Type B pancreatic cell (in vitro differentiated cells): ENCODE measurements around the gene ARHGEF1. TPM values are rescaled to one million over a fixed set of nuclear protein-coding genes. Genes with fewer than 3 reads are reported as not detected.
A peak's percentile ranks its signal among the peaks of the same experiment; 100 is the strongest.

Experiments used
- DNase-seq: peaks from one replicate; pipeline ENCODE4 v3.0.0; 2021; ENCODE audit warnings: mixed read lengths; ENCODE audit not compliant: unreplicated experiment; ENCODE audit errors: extremely low spot score
- H3K27ac Mint-ChIP-seq: 2 replicates; pipeline ENCODE4 v1.8.0; 2021; ENCODE audit warnings: mild to moderate bottlenecking, mixed read lengths
- H3K27me3 Mint-ChIP-seq: 2 replicates; pipeline ENCODE4 v1.8.0; 2021; ENCODE audit warnings: mixed read lengths
- H3K36me3 Mint-ChIP-seq: 2 replicates; pipeline ENCODE4 v1.8.0; 2021; ENCODE audit warnings: mixed read lengths
- H3K4me1 Mint-ChIP-seq: one replicate; pipeline ENCODE4 v1.8.0; 2021; ENCODE audit warnings: mixed read lengths; ENCODE audit not compliant: unreplicated experiment
- H3K4me3 Mint-ChIP-seq: 2 replicates; pipeline ENCODE4 v1.8.0; 2021; ENCODE audit warnings: mild to moderate bottlenecking, mixed read lengths
- H3K9me3 Mint-ChIP-seq: 2 replicates; pipeline ENCODE4 v1.8.0; 2021; ENCODE audit warnings: mixed read lengths
- total RNA-seq: library from RNA; stranded (reverse); gene quantifications from 2 replicates; pipeline ENCODE4 v1.2.1, GENCODE V29; 2021; ENCODE audit warnings: low replicate concordance
- TF ChIP-seq, protein P1 (sequence below): fragments of 200-600 bp; sonication (generic); conservative IDR thresholded peaks from 2 replicates; pipeline ENCODE4 v1.5.0; 2021; ENCODE audit warnings: antibody characterized with exemption, mild to moderate bottlenecking

ARHGEF1 gene
- total RNA-seq, 1 donor from 2014 or later, result 58.9 TPM

DNA sequence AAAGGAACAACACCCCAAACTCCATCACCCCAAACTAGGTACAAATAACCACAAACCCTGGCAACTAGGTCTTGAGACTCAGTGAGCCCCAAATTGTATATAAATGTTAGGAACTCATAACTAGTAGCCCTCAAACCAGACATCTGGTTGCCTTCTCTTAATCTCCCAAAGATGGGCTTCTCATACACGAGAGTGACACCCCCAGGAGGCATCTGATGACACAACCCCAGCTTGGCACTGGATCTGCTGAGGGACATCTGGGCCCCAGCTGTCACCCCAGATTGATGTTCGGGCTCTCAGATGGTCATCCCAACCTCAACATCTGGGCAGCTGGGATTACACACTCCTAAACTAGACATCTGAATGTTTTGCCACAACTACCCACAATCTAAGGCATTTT is 61.4 kb downstream of the ARHGEF1 start:
- DNase-seq, result no peak
- Mint-ChIP-seq H3K36me3 (no peaks in the 10 kb centered on the region), H3K9me3 (no peaks in the 10 kb centered on the region), H3K27ac (no peak overlapping the region), H3K4me3 (no peak overlapping the region), H3K4me1 (no peaks in the 10 kb centered on the region), H3K27me3 (peaks cover 23% of the 10 kb centered on the region)
- TF ChIP-seq, protein P1, sequence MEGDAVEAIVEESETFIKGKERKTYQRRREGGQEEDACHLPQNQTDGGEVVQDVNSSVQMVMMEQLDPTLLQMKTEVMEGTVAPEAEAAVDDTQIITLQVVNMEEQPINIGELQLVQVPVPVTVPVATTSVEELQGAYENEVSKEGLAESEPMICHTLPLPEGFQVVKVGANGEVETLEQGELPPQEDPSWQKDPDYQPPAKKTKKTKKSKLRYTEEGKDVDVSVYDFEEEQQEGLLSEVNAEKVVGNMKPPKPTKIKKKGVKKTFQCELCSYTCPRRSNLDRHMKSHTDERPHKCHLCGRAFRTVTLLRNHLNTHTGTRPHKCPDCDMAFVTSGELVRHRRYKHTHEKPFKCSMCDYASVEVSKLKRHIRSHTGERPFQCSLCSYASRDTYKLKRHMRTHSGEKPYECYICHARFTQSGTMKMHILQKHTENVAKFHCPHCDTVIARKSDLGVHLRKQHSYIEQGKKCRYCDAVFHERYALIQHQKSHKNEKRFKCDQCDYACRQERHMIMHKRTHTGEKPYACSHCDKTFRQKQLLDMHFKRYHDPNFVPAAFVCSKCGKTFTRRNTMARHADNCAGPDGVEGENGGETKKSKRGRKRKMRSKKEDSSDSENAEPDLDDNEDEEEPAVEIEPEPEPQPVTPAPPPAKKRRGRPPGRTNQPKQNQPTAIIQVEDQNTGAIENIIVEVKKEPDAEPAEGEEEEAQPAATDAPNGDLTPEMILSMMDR, result no peak

DNA sequence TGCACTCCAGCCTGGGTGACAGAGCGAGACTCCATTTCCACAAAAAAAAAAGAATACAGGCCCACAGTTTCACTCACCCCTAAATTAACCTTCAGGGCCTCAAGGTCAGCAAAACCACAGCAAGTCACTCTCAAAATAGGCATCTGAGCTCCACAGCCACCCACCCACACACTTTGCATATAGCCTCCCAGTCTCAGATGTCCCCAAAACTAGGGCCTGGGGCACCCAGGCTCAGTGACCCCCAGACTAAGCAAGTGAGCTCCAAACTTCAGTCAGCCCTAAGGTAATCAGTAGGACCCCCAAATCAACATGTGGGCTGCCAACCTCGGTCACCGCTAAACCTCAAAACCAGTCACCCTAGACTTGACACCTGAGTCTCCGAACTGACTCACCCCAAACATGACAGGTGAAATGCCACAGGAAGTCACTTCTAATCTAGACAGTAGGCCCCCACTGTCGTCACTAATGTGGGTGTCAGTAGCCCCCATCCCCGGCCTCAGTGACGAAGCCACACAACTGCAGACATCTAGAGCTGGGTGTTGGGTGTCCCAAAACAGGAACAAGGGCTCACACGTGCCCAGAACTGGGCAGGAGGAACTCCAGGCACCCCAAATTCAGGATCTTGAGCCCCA is 62.3 kb downstream of the ARHGEF1 start:
- TF ChIP-seq, protein P1, result no peak
- Mint-ChIP-seq H3K4me3 (no peak overlapping the region), H3K36me3 (no peaks in the 10 kb centered on the region), H3K9me3 (no peaks in the 10 kb centered on the region), H3K4me1 (no peaks in the 10 kb centered on the region), H3K27ac (no peak overlapping the region), H3K27me3 (peaks cover 23% of the 10 kb centered on the region)
- no peak for DNase-seq

DNA sequence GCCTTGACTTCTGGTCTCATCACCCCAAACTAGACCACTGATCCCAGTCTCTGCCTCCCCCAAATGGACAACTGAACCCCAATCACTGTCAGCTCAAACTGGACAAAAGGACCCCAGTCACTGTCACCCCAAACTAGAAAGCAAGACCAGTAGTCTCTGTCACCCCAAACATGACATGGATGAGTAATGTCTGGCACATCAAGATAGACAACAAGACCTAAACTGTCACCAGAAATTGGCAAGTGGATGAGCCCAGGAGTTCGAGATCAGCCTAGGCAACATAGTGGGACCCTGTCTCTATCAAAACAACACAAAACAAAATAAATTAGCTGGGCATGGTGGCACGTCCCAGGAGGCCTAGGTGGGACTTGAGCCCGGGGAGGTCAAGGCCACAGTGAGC is 64.1 kb downstream of the ARHGEF1 start:
- H3K36me3 Mint-ChIP-seq, result no peaks in the 10 kb centered on the region
- H3K27ac Mint-ChIP-seq, result no peak overlapping the region
- DNase-seq, result no peak
- TF ChIP-seq, protein P1, result no peak
- no peak overlapping the region for H3K4me3 Mint-ChIP-seq
- no peaks in the 10 kb centered on the region for H3K9me3 Mint-ChIP-seq
- H3K4me1 Mint-ChIP-seq, result peaks cover 5% of the 10 kb centered on the region
- peaks cover 10% of the 10 kb centered on the region for H3K27me3 Mint-ChIP-seq

DNA sequence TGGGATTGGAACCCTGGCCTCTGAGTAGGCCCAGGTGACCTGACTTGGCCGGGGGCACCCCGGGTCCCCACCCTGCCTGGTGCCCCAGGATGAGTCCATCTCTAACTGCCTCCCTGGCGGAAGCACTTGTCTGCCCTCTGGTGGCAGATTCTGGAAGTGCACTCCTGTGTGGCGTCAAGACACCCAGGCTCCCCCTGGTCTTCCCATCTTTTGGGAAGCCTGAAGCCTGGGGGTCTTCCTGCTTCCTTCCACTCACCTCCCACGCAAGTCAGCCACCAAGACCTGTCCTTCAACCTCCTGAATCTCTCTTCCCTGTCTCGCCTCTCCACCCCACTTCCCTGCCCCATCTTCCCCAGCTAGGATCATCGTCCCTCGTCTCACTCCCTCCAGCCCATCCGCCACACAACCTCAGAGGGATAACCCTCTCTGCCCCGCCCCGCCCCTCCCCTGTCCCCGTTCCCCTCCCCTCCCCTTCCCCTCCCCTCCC is 68.7 kb downstream of the ARHGEF1 start:
- TF ChIP-seq, protein P1, result peak; percentile 97
- Mint-ChIP-seq H3K9me3 (no peaks in the 10 kb centered on the region), H3K27ac (peak overlapping the region; percentile 65), H3K4me3 (no peak overlapping the region), H3K4me1 (peaks cover 5% of the 10 kb centered on the region), H3K36me3 (no peaks in the 10 kb centered on the region), H3K27me3 (no peaks in the 10 kb centered on the region)
- peak; percentile 86 for DNase-seq

DNA sequence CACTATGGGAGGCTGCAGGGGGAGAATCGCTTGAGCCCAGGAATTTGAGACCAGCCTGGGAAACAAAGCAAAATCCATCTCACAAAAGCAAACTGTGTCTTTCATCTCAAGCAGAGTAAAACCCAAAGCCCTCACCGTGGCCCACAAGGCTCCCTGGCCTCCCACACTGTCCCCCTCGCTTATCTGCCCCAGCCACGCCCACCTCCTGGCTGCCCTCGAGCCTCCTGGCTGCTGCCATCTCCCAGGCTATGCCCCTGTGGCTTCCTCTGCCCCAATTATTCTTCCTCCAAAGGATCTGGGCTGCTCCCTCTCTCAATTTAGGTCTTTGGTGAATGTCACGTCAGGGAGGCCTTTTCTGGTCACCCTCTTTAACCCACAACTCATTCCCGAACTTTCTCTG is 72.5 kb downstream of the ARHGEF1 start:
- no peak for DNase-seq
- TF ChIP-seq, protein P1, result no peak
- H3K27me3 Mint-ChIP-seq, result no peaks in the 10 kb centered on the region
- H3K36me3 Mint-ChIP-seq, result no peaks in the 10 kb centered on the region
- H3K9me3 Mint-ChIP-seq, result peaks cover 5% of the 10 kb centered on the region
- H3K27ac Mint-ChIP-seq, result no peak overlapping the region
- H3K4me3 Mint-ChIP-seq, result no peak overlapping the region
- H3K4me1 Mint-ChIP-seq, result peaks cover 23% of the 10 kb centered on the region
